Activated CD8-positive, alpha-beta T cell treated with anti-CD3 and anti-CD28 coated beads for 36 hours (primary cell): ENCODE measurements around the gene DMAP1. TPM values are rescaled to one million over a fixed set of nuclear protein-coding genes. Genes with fewer than 3 reads are reported as not detected.

Experiments used
- ATAC-seq: fragments of 200-7000 bp; cut with Tn5 transposase; one replicate; pipeline ENCODE4 v1.10.0; 2021; ENCODE audit warnings: mild to moderate bottlenecking, moderate library complexity
- CTCF ChIA-PET: fragments of 350-600 bp; sonication (Branson Sonifier 250); formaldehyde crosslinking; loops from one replicate; lab custom pipeline; 2021; ENCODE audit warnings: antibody characterized with exemption; lab: Charles Lee
- POLR2A ChIA-PET: fragments of 350-600 bp; sonication (Branson Sonifier 250); formaldehyde crosslinking; loops from one replicate; lab custom pipeline; 2021; ENCODE audit warnings: antibody characterized with exemption; lab: Charles Lee
- DNase-seq: peaks from one replicate; pipeline ENCODE4 v3.0.0-alpha.2; 2020
- H3K27ac Mint-ChIP-seq: one replicate; pipeline ENCODE4 v1.8.0; 2021; ENCODE audit warnings: mild to moderate bottlenecking, mixed read lengths
- H3K27me3 Mint-ChIP-seq: one replicate; pipeline ENCODE4 v1.8.0; 2021; ENCODE audit warnings: mixed read lengths
- H3K36me3 Mint-ChIP-seq: one replicate; pipeline ENCODE4 v1.8.0; 2021; ENCODE audit warnings: low read depth, mixed read lengths
- H3K4me1 Mint-ChIP-seq: one replicate; pipeline ENCODE4 v1.8.0; 2021; ENCODE audit warnings: low read depth, mixed read lengths
- H3K4me3 Mint-ChIP-seq: one replicate; pipeline ENCODE4 v1.8.0; 2021; ENCODE audit warnings: mild to moderate bottlenecking, moderate library complexity, mixed read lengths
- H3K9me3 Mint-ChIP-seq: one replicate; pipeline ENCODE4 v1.8.0; 2021; ENCODE audit warnings: mixed read lengths
- CTCF ChIP-seq: fragments of 200-600 bp; IDR thresholded peaks from one replicate; pipeline ENCODE4 v1.8.0; 2022; ENCODE audit warnings: antibody characterized with exemption, mild to moderate bottlenecking
- intact Hi-C: fragments of 100-400 bp; cut with micrococcal nuclease; formaldehyde crosslinking; loops from one replicate; pipeline ENCODE4 v1.10.0; 2022
- total RNA-seq, 2 experiments: library from RNA; stranded (reverse); gene quantifications; one replicate each; pipeline ENCODE4 v1.2.3, GENCODE V29; 2021

DMAP1 gene
- total RNA-seq, 2 experiments from 2014 or later, result 26.5 to 29.6 TPM

GRCh38 chr1:44251486-44251885 is 38.2 kb downstream of the DMAP1 start:
- Mint-ChIP-seq H3K4me3 (no peak overlapping the region), H3K4me1 (no peaks in the 10 kb centered on the region), H3K9me3 (no peaks in the 10 kb centered on the region), H3K27ac (no peak overlapping the region), H3K27me3 (no peaks in the 10 kb centered on the region), H3K36me3 (no peaks in the 10 kb centered on the region)
- no peak for TF ChIP-seq CTCF
- CTCF ChIA-PET, result interaction anchor here (1.3 kb wide), 1 partner anchor 33 kb away, joined by 3 read pairs; no protein-coding TSS in a partner anchor
- POLR2A ChIA-PET, result no interaction called here
- ATAC-seq (no peak), DNase-seq (no peak)
- intact Hi-C loops, result no loop called here

GRCh38 chr1:44251989-44252671 is 38.9 kb downstream of the DMAP1 start:
- CTCF ChIA-PET, result interaction anchor here (1.1 to 1.3 kb wide), 2 partner anchors 14 to 34 kb away, joined by 3 to 4 read pairs; no protein-coding TSS in a partner anchor
- no peaks in the 10 kb centered on the region for H3K9me3 Mint-ChIP-seq

GRCh38 chr1:44254392-44254910 is 41.2 kb downstream of the DMAP1 start:
- DNase-seq (peak; percentile 54), ATAC-seq (peak; percentile 89)
- H3K4me1 Mint-ChIP-seq, result no peaks in the 10 kb centered on the region
- CTCF ChIA-PET, result interaction anchor here (0.9 to 3.2 kb wide), 4 partner anchors 15 to 63 kb away, joined by 3 to 11 read pairs (median 4); no protein-coding TSS in a partner anchor
- H3K9me3 Mint-ChIP-seq, result no peaks in the 10 kb centered on the region
- intact Hi-C loops, result no loop called here
- no peaks in the 10 kb centered on the region for H3K36me3 Mint-ChIP-seq
- POLR2A ChIA-PET, result interaction anchor here (0.8 to 1.2 kb wide), 2 partner anchors 11 to 16 kb away, joined by 3 to 4 read pairs; no protein-coding TSS in a partner anchor
- H3K27ac Mint-ChIP-seq, result no peak overlapping the region
- H3K27me3 Mint-ChIP-seq, result no peaks in the 10 kb centered on the region
- no peak overlapping the region for H3K4me3 Mint-ChIP-seq
- no peak for TF ChIP-seq CTCF

More at GRCh38 chr1:44251989-44252671, 38.9 kb downstream of the DMAP1 start:
- POLR2A ChIA-PET, result no interaction called here
- no peaks in the 10 kb centered on the region for H3K27me3 Mint-ChIP-seq
- no peak overlapping the region for H3K27ac Mint-ChIP-seq
- no peak for ATAC-seq
- H3K36me3 Mint-ChIP-seq, result no peaks in the 10 kb centered on the region
- no peak overlapping the region for H3K4me3 Mint-ChIP-seq
- no peak for TF ChIP-seq CTCF
- DNase-seq, result no peak
- intact Hi-C loops, result no loop called here
- no peaks in the 10 kb centered on the region for H3K4me1 Mint-ChIP-seq

- no peak overlapping the region for H3K4me3 Mint-ChIP-seq
- no peak overlapping the region for H3K27ac Mint-ChIP-seq
- DNase-seq (no peak), ATAC-seq (no peak)
- ChIA-PET POLR2A (no interaction called here), CTCF (interaction anchor here (0.9 to 3.2 kb wide), 2 partner anchors 39 to 61 kb away, joined by 3 to 11 read pairs; no protein-coding TSS in a partner anchor)
- intact Hi-C loops, result no loop called here
- H3K36me3 Mint-ChIP-seq, result no peaks in the 10 kb centered on the region
- no peaks in the 10 kb centered on the region for H3K4me1 Mint-ChIP-seq
- no peaks in the 10 kb centered on the region for H3K27me3 Mint-ChIP-seq
- no peaks in the 10 kb centered on the region for H3K9me3 Mint-ChIP-seq
- no peak for TF ChIP-seq CTCF
Measured at GRCh38 chr1:44256762-44257554, 43.7 kb downstream of the DMAP1 start.
